HG03460 (cell line): ENCODE data around the gene SPX.

Source experiments
- ATAC-seq: cut with Tn5 transposase; IDR thresholded peaks from one replicate; pipeline ENCODE4 v1.9.1; 2021; ENCODE audit not compliant: unreplicated experiment

SPX gene

DNA sequence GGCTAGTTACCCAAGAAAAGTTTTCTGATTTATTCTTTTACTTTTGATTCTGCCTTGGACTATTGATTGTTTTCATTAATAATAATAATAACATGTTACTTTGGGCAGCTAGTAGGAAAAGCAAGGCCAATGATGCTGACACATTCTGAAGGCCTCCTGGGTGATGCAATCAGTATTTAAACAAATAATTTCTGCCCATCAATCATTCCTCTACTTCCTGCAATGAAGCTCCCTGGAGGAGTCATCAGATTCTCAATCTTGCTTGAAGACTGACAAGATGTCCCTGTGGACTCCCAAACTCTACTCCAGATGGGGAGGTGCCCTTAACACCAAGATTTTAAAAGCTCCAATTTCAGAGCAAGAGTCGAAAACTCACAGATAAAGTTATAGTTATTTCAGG, at the start of gene SPX:
Gene SPX, plus strand, starts transcription at position 244 of the 400 bp plus-strand sequence. CDS start 177 bp downstream, outside the sequence.
- ATAC-seq = no peak

GRCh38 chr12:21476949-21477348, 49.1 kb upstream of the SPX start:
- ATAC-seq = no peak

- ATAC-seq = no peak
Measured at GRCh38 chr12:21478756-21479455, 47.2 kb upstream of the SPX start.

DNA sequence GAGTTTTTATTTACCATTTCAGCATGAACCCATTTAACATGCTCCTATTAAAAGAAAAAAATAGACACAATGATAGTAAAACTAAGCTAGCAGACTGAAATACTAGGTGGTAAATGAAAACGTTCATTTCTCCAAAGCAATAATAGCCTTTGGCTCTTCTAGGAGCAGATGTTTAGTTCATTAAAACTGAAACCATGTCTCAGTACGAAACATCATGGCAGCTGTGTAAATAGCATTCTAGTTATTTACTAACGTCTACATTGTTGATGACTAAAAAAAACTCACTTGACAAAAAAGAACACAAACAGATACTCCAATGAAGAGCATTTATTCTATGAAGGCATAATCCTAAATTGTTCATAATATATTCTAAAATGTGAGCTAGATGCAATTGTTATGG, 42.6 kb upstream of the SPX start:
- ATAC-seq = no peak

- ATAC-seq = no peak
Measured at GRCh38 chr12:21485998-21486397, 40.1 kb upstream of the SPX start.

DNA sequence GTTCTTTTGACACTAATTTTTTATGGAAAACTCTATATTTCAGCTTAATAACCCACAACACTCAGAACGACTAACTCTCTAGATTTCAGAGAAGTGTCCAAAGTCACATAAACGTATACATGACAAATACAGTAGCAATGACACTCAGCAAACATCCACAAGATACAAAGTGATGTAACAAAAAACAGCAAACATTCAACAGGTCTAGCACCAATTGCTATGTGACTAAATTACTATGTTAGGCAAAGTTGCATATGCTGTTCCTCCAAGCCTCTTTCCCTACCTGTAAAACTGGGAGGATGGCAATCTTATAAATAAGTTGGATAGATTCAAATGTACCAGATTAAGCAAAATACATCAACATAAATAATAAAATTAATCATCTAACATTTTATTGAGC, 26.3 kb upstream of the SPX start:
- ATAC-seq = no peak

- peak; percentile 1 for ATAC-seq
Measured at GRCh38 chr12:21500786-21501257, 25.3 kb upstream of the SPX start.

- peak; percentile 99 for ATAC-seq
Measured at GRCh38 chr12:21501258-21502163, 24.6 kb upstream of the SPX start, which contains the start of the genes GOLT1B and RECQL. GOLT1B (plus strand) TSS chr12:21501789; CDS start chr12:21501924, 135 bp downstream. RECQL (minus strand) TSS chr12:21501635; CDS start chr12:21499570, 2,065 bp downstream.

DNA sequence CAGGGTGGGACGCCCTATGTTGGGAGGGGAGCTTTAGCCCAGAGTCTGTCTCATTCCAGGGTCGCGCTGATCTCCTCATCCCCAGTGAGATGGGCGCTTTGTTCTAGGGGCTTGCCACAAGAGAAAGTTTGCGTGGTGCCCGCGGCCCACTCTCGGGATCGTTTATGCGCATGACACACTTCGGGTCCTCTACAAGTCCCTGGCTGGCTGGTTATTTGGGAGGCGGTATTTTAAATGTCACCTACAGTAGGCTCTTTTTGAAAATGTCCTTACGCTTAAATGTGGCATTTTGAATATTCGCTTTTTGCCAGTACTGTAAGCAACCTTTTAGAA, 24.0 kb upstream of the SPX start:
- ATAC-seq = peak; percentile 6

- ATAC-seq = no peak
Measured at GRCh38 chr12:21502872-21503271, 23.2 kb upstream of the SPX start.

DNA sequence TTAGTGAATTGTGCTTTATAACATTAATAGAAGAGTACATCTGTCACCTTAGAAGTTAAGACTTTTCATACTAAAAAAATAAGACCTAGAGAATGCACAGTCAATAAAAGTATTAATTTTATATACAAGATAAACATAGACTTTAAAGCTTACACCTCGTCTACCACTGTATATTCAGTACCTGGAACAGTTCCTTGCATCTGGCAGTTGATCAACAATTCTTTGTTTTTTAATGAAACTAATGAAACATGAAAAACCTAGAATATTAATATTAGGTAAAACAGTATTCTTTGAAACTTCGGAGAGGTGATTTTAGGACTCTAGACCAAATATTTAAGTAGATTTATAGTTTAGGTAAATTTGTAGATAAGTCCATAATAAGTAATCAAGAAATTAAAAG, 20.2 kb upstream of the SPX start:
- no peak for ATAC-seq

- ATAC-seq = no peak
Measured at GRCh38 chr12:21507849-21508248, 18.2 kb upstream of the SPX start.

DNA sequence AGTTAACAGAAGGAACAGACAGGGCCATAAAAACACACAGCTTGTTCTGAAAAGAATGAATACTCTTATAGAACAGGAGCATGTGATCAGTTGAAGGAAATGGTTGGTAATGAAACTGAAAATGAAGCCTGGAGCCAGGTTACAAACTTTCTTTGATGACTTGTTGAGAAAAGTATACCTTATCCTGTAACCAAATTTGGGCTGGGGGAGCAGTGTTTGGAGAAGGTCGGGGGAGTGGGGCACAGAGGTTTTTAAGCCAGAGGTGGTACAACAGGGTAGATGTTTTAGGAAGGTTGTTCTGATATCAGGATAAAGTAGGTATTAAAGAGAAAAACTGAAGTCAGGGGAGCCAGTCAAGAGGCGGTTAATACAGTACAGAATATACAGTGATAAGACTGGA, 16.3 kb upstream of the SPX start:
- ATAC-seq = peak; percentile 92

GRCh38 chr12:21516281-21516680, 9.8 kb upstream of the SPX start:
- no peak for ATAC-seq

- no peak for ATAC-seq
Measured at GRCh38 chr12:21518451-21518850, 7.6 kb upstream of the SPX start.

DNA sequence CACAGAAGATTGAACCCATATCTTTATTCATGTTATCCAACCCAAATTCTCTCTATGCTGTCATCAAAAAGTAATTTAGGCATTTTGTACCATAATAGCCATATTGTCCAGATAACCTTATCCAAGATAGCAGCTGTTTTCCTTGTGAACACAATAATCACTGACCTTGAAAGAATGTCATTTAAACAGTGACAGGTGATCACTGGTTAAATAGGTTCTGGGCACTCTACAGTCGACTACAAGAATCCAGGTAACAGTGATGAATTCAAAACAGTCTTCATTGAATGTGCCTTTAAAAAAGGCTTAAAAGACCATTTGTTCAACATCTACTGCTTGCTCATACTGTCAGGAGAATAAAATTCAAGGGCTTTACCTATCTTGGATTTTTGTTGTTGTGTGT, 4.6 kb upstream of the SPX start:
- no peak for ATAC-seq

DNA sequence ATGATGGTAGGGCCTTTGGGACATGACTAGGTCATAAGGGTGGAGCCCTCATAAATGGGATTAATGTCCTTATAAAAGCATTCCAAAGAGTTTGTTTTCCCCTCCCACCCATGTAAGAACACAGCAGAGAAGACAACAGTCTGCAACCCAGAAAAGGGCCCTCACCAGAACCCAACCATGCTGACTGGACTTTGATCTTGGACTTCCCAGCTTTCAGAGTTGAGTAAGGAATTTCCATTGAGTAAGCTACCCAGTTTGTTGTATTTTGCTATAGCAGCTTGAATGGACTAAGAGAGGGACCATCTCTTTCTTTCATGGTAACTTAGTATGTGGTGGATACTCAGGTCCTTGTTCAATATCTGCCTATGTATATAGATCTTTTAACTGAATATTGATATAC, 2.9 kb upstream of the SPX start:
- no peak for ATAC-seq

DNA sequence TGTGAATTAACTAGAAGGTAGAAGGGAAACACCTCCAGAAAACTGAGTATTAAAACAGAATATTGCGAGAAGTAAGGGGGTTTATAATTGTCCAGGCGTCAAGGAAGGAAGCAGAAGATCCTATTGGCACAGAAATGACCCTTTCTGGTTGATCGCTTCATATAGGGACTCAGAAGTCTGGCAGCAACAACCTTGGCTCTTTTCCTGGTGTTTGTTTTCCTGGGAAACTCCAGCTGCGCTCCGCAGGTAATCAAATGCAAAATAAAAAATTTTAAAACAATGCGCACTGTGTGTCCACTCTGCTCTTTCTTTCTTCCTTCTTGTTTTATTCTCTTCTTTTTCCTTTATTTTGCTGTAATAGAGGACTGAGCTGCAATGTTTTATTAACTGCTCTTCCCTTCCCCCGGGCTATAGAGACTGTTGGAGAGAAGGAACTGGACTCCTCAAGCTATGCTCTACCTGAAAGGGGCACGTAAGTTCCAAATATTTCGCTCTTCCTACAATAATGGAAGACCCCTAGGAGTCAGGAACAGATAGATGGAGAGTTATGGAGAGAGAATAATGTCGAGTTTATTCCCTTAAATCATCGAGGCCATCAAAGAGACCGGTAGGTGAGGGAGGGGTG, 737 bp downstream of the SPX start:
- no peak for ATAC-seq

DNA sequence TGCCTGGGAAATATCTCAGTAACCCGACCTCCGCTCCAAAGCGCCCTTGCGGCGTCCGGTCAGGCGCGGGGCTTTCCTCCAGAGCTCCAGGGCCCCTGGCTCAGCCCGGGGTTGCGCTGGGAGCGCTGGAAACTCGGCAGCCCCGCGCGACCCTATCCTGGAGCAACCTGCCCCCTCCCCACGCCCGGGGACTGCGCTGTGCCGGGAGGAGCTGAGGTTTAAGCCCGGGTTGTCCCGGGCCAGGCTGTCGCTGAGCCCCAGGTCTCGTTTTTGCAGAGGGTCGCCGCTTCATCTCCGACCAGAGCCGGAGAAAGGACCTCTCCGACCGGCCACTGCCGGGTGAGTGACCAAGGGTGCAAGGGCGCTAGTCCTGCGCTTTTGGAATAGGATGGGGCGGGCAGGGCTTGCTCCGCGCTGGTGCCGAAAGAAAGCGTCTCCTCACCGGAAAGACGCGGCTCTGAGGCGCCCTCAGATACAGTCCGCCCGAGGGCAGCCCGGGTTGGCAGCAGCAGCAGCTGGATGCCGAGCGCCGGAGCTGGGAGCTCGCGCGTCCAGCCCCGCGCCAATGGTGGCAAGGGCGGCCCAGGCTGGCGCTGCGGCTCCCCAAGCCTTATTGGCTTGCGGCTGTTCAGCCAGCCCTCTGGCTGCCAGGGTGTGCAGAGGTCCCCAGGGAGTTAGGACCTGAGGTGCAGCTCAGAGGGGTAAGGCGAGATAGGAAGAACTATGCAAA, 1.5 kb downstream of the SPX start:
- peak; percentile 95 for ATAC-seq

- ATAC-seq = no peak
Measured at GRCh38 chr12:21528953-21529352, 2.9 kb downstream of the SPX start.

DNA sequence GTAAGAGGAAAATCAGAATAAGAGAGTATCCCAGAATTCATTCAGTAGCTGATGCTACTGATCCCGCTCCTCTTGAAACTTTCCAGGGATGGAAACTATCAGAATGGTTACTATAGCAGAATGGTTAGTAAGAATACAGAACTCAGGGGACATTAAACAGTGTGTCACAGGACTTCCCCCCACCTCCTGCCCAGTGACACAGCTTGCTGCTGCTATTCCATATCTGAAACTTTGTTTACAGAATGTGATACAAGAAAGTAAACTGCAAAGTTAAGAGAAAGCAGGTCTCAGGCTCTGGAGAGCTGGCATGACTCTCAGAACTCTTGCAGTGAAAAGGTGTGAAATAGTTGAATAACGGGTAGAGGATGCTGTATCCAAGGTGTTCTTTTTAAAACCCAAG, 3.4 kb downstream of the SPX start:
- ATAC-seq = no peak
